SK-N-SH (cell line): ENCODE data around the gene KCNT1. TPM values are rescaled to one million over a fixed set of nuclear protein-coding genes. Genes with fewer than 3 reads are reported as not detected.

Experiments
- CTCF ChIA-PET: fragments of 300-600, 350-600 bp; formaldehyde crosslinking; extraction: SDS; loops from one replicate; lab custom pipeline; 2021; lab: Yijun Ruan, JAX
- POLR2A ChIA-PET: fragments of 350-600 bp; sonication (Branson Sonifier 250); formaldehyde crosslinking; extraction: SDS; loops from one replicate; lab custom pipeline; 2020; ENCODE audit warnings: antibody characterized with exemption, inconsistent platforms; lab: Yijun Ruan, JAX
- DNase-seq: peaks from one replicate; pipeline ENCODE4 v3.0.0; 2012
- H2AFZ ChIP-seq: fragments of 200-600 bp; sonication (generic); 2 replicates; pipeline ENCODE4 v1.8.1; 2016; ENCODE audit warnings: antibody characterized with exemption, mild to moderate bottlenecking, low read depth
- H3F3A ChIP-seq: fragments of 200-600 bp; sonication (generic); replicated peaks from 2 replicates; pipeline ENCODE3; 2016; ENCODE audit warnings: antibody characterized with exemption, mild to moderate bottlenecking; ENCODE audit not compliant: insufficient read depth
- H3K27ac ChIP-seq, 2 experiments: fragments of 200-500 bp in 1 of 2; fragments of 200-600 bp in 1 of 2; sonication (Bioruptor generic) in 1 of 2; sonication (generic), shearing (Covaris generic) in 1 of 2; 2 replicates each; pipeline versions ENCODE4 v1.5.1 to v1.6.1; 2014 to 2016; ENCODE audit warnings: low read depth in 2 of 2, inconsistent platforms in 1 of 2, low read length in 1 of 2, mild to moderate bottlenecking in 1 of 2, mixed read lengths in 1 of 2
- H3K27me3 ChIP-seq: fragments of 200-600 bp; sonication (generic), shearing (Covaris generic); 2 replicates; pipeline ENCODE4 v1.6.1; 2016; ENCODE audit warnings: mixed run types; ENCODE audit not compliant: insufficient read depth
- H3K36me3 ChIP-seq, 2 experiments: fragments of 200-500 bp in 1 of 2; fragments of 200-600 bp in 1 of 2; sonication (Bioruptor generic) in 1 of 2; sonication (generic) in 1 of 2; replicated peaks in 1 of 2; 2 replicates each; pipeline versions ENCODE3 to v1.5.1; 2014 to 2016; ENCODE audit warnings: low read length in 1 of 2, mild to moderate bottlenecking in 1 of 2; ENCODE audit not compliant: insufficient read depth in 2 of 2, control insufficient read depth in 1 of 2
- H3K4me1 ChIP-seq, 2 experiments: fragments of 200-500 bp in 1 of 2; fragments of 200-600 bp in 1 of 2; sonication (Bioruptor generic) in 1 of 2; sonication (generic), shearing (Covaris generic) in 1 of 2; 2 replicates each; pipeline versions ENCODE4 v1.5.1 to v1.6.1; 2014 to 2016; ENCODE audit warnings: low read depth in 1 of 2, low read length in 1 of 2, mixed run types in 1 of 2; ENCODE audit not compliant: insufficient read depth in 2 of 2, control insufficient read depth in 1 of 2
- H3K4me2 ChIP-seq: fragments of 200-600 bp; sonication (generic), shearing (Covaris generic); 2 replicates; pipeline ENCODE4 v1.6.1; 2017; ENCODE audit warnings: mixed run types
- H3K4me3 ChIP-seq, 2 experiments: fragments of 200-500 bp in 1 of 2; fragments of 200-600 bp in 1 of 2; sonication (Bioruptor generic) in 1 of 2; sonication (generic), shearing (Covaris generic) in 1 of 2; 2 replicates each; pipeline versions ENCODE4 v1.5.1 to v1.8.1; 2014 to 2016; ENCODE audit warnings: low read depth in 2 of 2, inconsistent platforms in 1 of 2, low read length in 1 of 2, mild to moderate bottlenecking in 1 of 2, mixed read lengths in 1 of 2, moderate library complexity in 1 of 2
- H3K79me2 ChIP-seq: fragments of 200-600 bp; sonication (generic); 2 replicates; pipeline ENCODE4 v1.8.1; 2017; ENCODE audit warnings: mild to moderate bottlenecking; ENCODE audit not compliant: insufficient read depth
- H3K9ac ChIP-seq: fragments of 200-600 bp; sonication (generic); 2 replicates; pipeline ENCODE4 v1.6.1; 2017; ENCODE audit warnings: mixed run types
- H3K9me2 ChIP-seq: fragments of 200-600 bp; sonication (generic); 2 replicates; pipeline ENCODE4 v1.6.1; 2017; ENCODE audit warnings: mixed run types
- H3K9me3 ChIP-seq: fragments of 200-600 bp; sonication (generic); 2 replicates; pipeline ENCODE4 v1.6.1; 2017; ENCODE audit warnings: mixed run types, mild to moderate bottlenecking, moderate library complexity
- H4K20me1 ChIP-seq: fragments of 200-600 bp; sonication (generic); 2 replicates; pipeline ENCODE4 v1.6.1; 2017; ENCODE audit warnings: mild to moderate bottlenecking, mixed run types; ENCODE audit not compliant: insufficient read depth
- CHD2 ChIP-seq: fragments of 150-350 bp; IDR thresholded peaks from 2 replicates; pipeline ENCODE4 v1.6.1; 2018; ENCODE audit warnings: low read length; ENCODE audit not compliant: partially characterized antibody
- EP300 ChIP-seq, 2 experiments: IDR thresholded peaks; 2 replicates each; pipeline versions ENCODE4 v1.4.0 to v1.6.1; 2012; ENCODE audit warnings: borderline replicate concordance in 1 of 2, low read depth in 1 of 2, low read length in 1 of 2
- IRF3 ChIP-seq: fragments of 150-350 bp; IDR thresholded peaks from 2 replicates; pipeline ENCODE4 v1.6.1; 2016; ENCODE audit warnings: mild to moderate bottlenecking, low read depth, low read length
- NRF1 ChIP-seq: IDR thresholded peaks from 2 replicates; pipeline ENCODE4 v1.6.1; 2012; ENCODE audit warnings: low read depth, mild to moderate bottlenecking, low read length
- PBX3 ChIP-seq: IDR thresholded peaks from 2 replicates; pipeline ENCODE4; 2012
- REST ChIP-seq: IDR thresholded peaks from 2 replicates; pipeline ENCODE4 v1.6.1; 2012; ENCODE audit warnings: mild to moderate bottlenecking, low read depth, low read length, moderate library complexity
- RFX5 ChIP-seq: IDR thresholded peaks from 2 replicates; pipeline ENCODE4 v1.6.1; 2012; ENCODE audit warnings: mild to moderate bottlenecking, improper control_type of control experiment, low read length
- RXRA ChIP-seq: IDR thresholded peaks from 2 replicates; pipeline ENCODE4 v1.4.0; 2012; ENCODE audit warnings: low read depth, mild to moderate bottlenecking, borderline replicate concordance
- SIN3A ChIP-seq: IDR thresholded peaks from 2 replicates; pipeline ENCODE4 v1.6.1; 2012; ENCODE audit warnings: low read depth, mild to moderate bottlenecking, low read length, moderate library complexity, borderline replicate concordance
- SMC3 ChIP-seq: IDR thresholded peaks from 2 replicates; pipeline ENCODE4 v1.6.1; 2012; ENCODE audit warnings: low read depth, low read length, improper control_type of control experiment
- TCF12 ChIP-seq: IDR thresholded peaks from 2 replicates; pipeline ENCODE4 v1.4.0; 2012
- TEAD4 ChIP-seq: IDR thresholded peaks from 2 replicates; pipeline ENCODE4 v1.4.0; 2012; ENCODE audit warnings: mild to moderate bottlenecking, borderline replicate concordance; ENCODE audit not compliant: insufficient read depth
- ZBTB33 ChIP-seq: IDR thresholded peaks from 2 replicates; pipeline ENCODE4 v1.4.0; 2012; ENCODE audit warnings: low read depth, borderline replicate concordance
- WGBS: methylation state at CpG from one replicate; pipeline ENCODE4 v1.1.6; 2017; ENCODE audit warnings: low lambda C conversion rate; 5-methylcytosine and 5-hydroxymethylcytosine counted together
- polyA plus RNA-seq, 3 experiments: library from polyadenylated mRNA; depleted of rRNA; stranded (reverse); fragments of >200 nt; gene quantifications; 2 replicates each; pipeline ENCODE4 v1.2.3, GENCODE V29; 2012
- TF ChIP-seq, protein P1 (sequence below): IDR thresholded peaks from 2 replicates; pipeline ENCODE4 v1.4.0; 2012; ENCODE audit warnings: low read depth, borderline replicate concordance

Gene KCNT1
- polyA plus RNA-seq, 1 of the 3 experiments (the other 2 are of a cell fraction): 0.08 TPM

DNA sequence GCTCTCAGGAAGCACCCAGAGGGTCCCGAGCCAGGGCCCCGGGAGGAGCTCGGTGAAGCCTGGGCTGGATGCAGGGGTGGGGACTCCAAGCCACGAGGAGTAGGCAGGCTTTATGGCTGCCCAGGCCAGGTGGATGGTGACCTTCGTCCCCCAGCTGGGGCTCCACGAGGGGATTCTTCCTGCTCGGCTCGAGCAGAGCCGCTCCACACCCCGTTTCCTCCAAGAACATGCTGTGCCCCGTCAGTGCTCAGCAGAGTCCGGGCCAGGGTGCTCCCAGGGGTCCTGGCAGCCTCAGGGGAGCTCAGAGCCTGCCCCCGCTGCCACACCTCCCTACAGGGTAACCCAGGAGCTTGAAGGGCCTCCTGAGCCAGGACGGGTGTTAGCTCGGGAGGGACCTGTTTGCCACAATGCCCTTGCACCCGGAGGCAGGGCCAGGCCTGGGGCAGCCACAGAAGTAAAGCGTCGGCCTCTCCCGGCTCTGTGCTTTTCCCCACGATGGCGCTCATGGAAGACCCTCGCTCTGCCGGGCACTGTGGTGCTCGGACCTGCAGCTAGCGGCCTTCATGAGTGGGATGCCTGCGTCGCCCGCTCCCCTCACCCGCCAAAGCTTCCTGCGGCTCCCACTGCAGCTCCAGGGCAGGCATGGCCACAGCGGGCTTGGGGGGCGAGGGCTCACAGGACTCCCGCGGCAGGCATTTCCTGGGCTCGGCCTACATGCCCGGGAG lies 86.8 kb downstream of the KCNT1 start:
- POLR2A ChIA-PET: no interaction called here
- Histone ChIP-seq H3K4me1 (no peaks in the 10 kb centered on the region), H3K27ac (no peak overlapping the region), H3K4me2 (no peak overlapping the region), H2AFZ (no peak overlapping the region), H3K36me3 (no peaks in the 10 kb centered on the region), H4K20me1 (no peaks in the 10 kb centered on the region), H3K4me3 (no peak overlapping the region)
- DNase-seq: no peak
- WGBS: 20% methylated on average over 1 of the region's 36 CpGs
- TF ChIP-seq NRF1: no peak
- no peak for TF ChIP-seq RXRA
- no peak for TF ChIP-seq PBX3
- TF ChIP-seq IRF3: no peak
- TF ChIP-seq TCF12: no peak
- TF ChIP-seq TEAD4: no peak
- TF ChIP-seq SMC3: no peak
- TF ChIP-seq, protein P1, sequence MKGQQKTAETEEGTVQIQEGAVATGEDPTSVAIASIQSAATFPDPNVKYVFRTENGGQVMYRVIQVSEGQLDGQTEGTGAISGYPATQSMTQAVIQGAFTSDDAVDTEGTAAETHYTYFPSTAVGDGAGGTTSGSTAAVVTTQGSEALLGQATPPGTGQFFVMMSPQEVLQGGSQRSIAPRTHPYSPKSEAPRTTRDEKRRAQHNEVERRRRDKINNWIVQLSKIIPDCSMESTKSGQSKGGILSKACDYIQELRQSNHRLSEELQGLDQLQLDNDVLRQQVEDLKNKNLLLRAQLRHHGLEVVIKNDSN: no peak
- no peak for TF ChIP-seq SIN3A
- TF ChIP-seq EP300 (IDR thresholded peaks at IDR 0.05; ENCODE audit: borderline replicate concordance in 1 of 2, low read depth in 1 of 2, low read length in 1 of 2): no peak
- no peak for TF ChIP-seq REST
- TF ChIP-seq RFX5: no peak
- TF ChIP-seq ZBTB33: no peak
- no peak for TF ChIP-seq CHD2
- TF ChIP-seq, all 33 proteins: peak for 0
- H3K9ac ChIP-seq: no peak overlapping the region
- CTCF ChIA-PET: interaction anchor here (0.9 to 3.8 kb wide), 3 partner anchors 9 to 87 kb away, joined by 3 to 23 read pairs (median 3); partner anchors contain the start of gene KCNT1
- no peaks in the 10 kb centered on the region for H3K9me3 ChIP-seq
- H3K27me3 ChIP-seq: no peaks in the 10 kb centered on the region
- no peaks in the 10 kb centered on the region for H3K79me2 ChIP-seq
- no peaks in the 10 kb centered on the region for H3F3A ChIP-seq
- no peaks in the 10 kb centered on the region for H3K9me2 ChIP-seq
